ENCODE results near the gene PTPRN2.
"Not testable (repeated sequence)": the region's sequence is repeated elsewhere in the genome, so short reads cannot be mapped to it uniquely, and the experiment has no call there.

PTPRN2 gene

GRCh38 chr7:157753713-157754415 is 833.8 kb downstream of the PTPRN2 start:
- DNase-seq: no peak

GRCh38 chr7:157752832-157753291 is 834.8 kb downstream of the PTPRN2 start:
- no peak for DNase-seq

GRCh38 chr7:157751951-157752673 is 835.5 kb downstream of the PTPRN2 start:
- DNase-seq: no peak

- DNase-seq: no peak
Observed at GRCh38 chr7:157751406-157751805, 836.2 kb downstream of the PTPRN2 start.

GRCh38 chr7:157750291-157750690 is 837.3 kb downstream of the PTPRN2 start:
- DNase-seq: no peak

- no peak for DNase-seq
Observed at GRCh38 chr7:157745721-157746709, 841.6 kb downstream of the PTPRN2 start.

- DNase-seq: no peak
Observed at GRCh38 chr7:157744786-157745601, 842.6 kb downstream of the PTPRN2 start.

- DNase-seq: no peak
Observed at GRCh38 chr7:157743781-157744525, 843.7 kb downstream of the PTPRN2 start.

- DNase-seq: no peak
Observed at GRCh38 chr7:157740251-157740798, 847.3 kb downstream of the PTPRN2 start.

- no peak for DNase-seq
Observed at GRCh38 chr7:157739650-157740049, 848.0 kb downstream of the PTPRN2 start.

- no peak for DNase-seq
Observed at GRCh38 chr7:157739031-157739430, 848.6 kb downstream of the PTPRN2 start.

- DNase-seq: no peak
Observed at GRCh38 chr7:157738066-157738460, 849.6 kb downstream of the PTPRN2 start.

GRCh38 chr7:157737151-157738065 is 850.2 kb downstream of the PTPRN2 start:
- DNase-seq: no peak

- no peak for DNase-seq
Observed at GRCh38 chr7:157736341-157736740, 851.3 kb downstream of the PTPRN2 start.

- no peak for DNase-seq
Observed at GRCh38 chr7:157735826-157736225, 851.8 kb downstream of the PTPRN2 start.

GRCh38 chr7:157734676-157735640 is 852.7 kb downstream of the PTPRN2 start:
- DNase-seq: no peak

- not testable (repeated sequence) for DNase-seq
Observed at GRCh38 chr7:157733760-157734395, 853.7 kb downstream of the PTPRN2 start.

GRCh38 chr7:157731126-157731525 is 856.5 kb downstream of the PTPRN2 start:
- no peak for DNase-seq

Data from NCI-H510A (cell line).